Measurements from ENCODE around the gene CNTRL.

GRCh38 chr9:121138973-121139372, 64.2 kb downstream of the CNTRL start:
- no peak for TF ChIP-seq POLR2A (IDR thresholded peaks at IDR 0.05; ENCODE audit: low read depth, low read length)
- TF ChIP-seq POLR2AphosphoS5 (IDR thresholded peaks at IDR 0.05; ENCODE audit: low read depth, low read length) = no peak
- TF ChIP-seq TAF1 (IDR thresholded peaks at IDR 0.05; ENCODE audit: borderline replicate concordance, low read depth, low read length) = no peak

All from GM12892 (cell line).